Kidney epithelial cell (primary cell): ENCODE results near the gene PRXL2C. TPM values are rescaled to one million over a fixed set of nuclear protein-coding genes. Genes with fewer than 3 reads are reported as not detected.
"Not testable (repeated sequence)": the region's sequence is repeated elsewhere in the genome, so short reads cannot be mapped to it uniquely, and the experiment has no call there.

Experiments
- DNase-seq: peaks from one replicate; pipeline ENCODE4 v3.0.0-alpha.2; 2010; ENCODE audit warnings: low read depth
- H3K27me3 ChIP-seq: 2 replicates; pipeline ENCODE4 v1.6.0; 2011; ENCODE audit warnings: low read length; ENCODE audit not compliant: control insufficient read depth, insufficient read depth
- H3K36me3 ChIP-seq: 2 replicates; pipeline ENCODE4 v1.5.1; 2011; ENCODE audit warnings: low read length; ENCODE audit not compliant: control insufficient read depth, insufficient read depth
- H3K4me3 ChIP-seq: 2 replicates; pipeline ENCODE4 v1.5.1; 2011; ENCODE audit warnings: low read depth, mild to moderate bottlenecking, control low read depth, low read length
- total RNA-seq: library from RNA; depleted of rRNA; stranded (reverse); fragments of >200 nt; gene quantifications from 2 replicates; pipeline ENCODE4 v1.2.3, GENCODE V29; 2015
- TF ChIP-seq, protein P1 (sequence below): IDR thresholded peaks from 2 replicates; pipeline ENCODE4 v1.5.1; 2011; ENCODE audit warnings: mild to moderate bottlenecking, moderate library complexity, low read length, control low read depth, inconsistent platforms; ENCODE audit not compliant: insufficient read depth, poor library complexity, severe bottlenecking

PRXL2C gene
- total RNA-seq, 1 donor from 2014 or later, result 14.1 TPM

- DNase-seq, result no peak
- TF ChIP-seq, protein P1, sequence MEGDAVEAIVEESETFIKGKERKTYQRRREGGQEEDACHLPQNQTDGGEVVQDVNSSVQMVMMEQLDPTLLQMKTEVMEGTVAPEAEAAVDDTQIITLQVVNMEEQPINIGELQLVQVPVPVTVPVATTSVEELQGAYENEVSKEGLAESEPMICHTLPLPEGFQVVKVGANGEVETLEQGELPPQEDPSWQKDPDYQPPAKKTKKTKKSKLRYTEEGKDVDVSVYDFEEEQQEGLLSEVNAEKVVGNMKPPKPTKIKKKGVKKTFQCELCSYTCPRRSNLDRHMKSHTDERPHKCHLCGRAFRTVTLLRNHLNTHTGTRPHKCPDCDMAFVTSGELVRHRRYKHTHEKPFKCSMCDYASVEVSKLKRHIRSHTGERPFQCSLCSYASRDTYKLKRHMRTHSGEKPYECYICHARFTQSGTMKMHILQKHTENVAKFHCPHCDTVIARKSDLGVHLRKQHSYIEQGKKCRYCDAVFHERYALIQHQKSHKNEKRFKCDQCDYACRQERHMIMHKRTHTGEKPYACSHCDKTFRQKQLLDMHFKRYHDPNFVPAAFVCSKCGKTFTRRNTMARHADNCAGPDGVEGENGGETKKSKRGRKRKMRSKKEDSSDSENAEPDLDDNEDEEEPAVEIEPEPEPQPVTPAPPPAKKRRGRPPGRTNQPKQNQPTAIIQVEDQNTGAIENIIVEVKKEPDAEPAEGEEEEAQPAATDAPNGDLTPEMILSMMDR, result no peak
- Histone ChIP-seq H3K4me3 (no peak overlapping the region), H3K36me3 (no peaks in the 10 kb centered on the region), H3K27me3 (no peaks in the 10 kb centered on the region)
These were observed 16.3 kb downstream of the PRXL2C start for GRCh38 chr9:96638606-96639364.

- Histone ChIP-seq H3K36me3 (no peaks in the 10 kb centered on the region), H3K27me3 (no peaks in the 10 kb centered on the region), H3K4me3 (no peak overlapping the region)
- TF ChIP-seq, protein P1, result no peak
- DNase-seq, result no peak
These were observed 18.7 kb downstream of the PRXL2C start for GRCh38 chr9:96636368-96636767.

GRCh38 chr9:96633579-96633978, 21.5 kb downstream of the PRXL2C start:
- not testable (repeated sequence) for H3K4me3 ChIP-seq, DNase-seq, H3K36me3 ChIP-seq, H3K27me3 ChIP-seq

GRCh38 chr9:96626912-96627311, 28.2 kb downstream of the PRXL2C start:
- H3K36me3 ChIP-seq, result no peaks in the 10 kb centered on the region
- TF ChIP-seq, protein P1, result no peak
- no peak for DNase-seq
- H3K27me3 ChIP-seq, result no peaks in the 10 kb centered on the region
- H3K4me3 ChIP-seq, result no peak overlapping the region

- no peak overlapping the region for H3K4me3 ChIP-seq
- no peaks in the 10 kb centered on the region for H3K27me3 ChIP-seq
- TF ChIP-seq, protein P1, result no peak
- H3K36me3 ChIP-seq, result no peaks in the 10 kb centered on the region
- DNase-seq, result no peak
These were observed 33.5 kb downstream of the PRXL2C start for GRCh38 chr9:96621618-96622017.

DNA sequence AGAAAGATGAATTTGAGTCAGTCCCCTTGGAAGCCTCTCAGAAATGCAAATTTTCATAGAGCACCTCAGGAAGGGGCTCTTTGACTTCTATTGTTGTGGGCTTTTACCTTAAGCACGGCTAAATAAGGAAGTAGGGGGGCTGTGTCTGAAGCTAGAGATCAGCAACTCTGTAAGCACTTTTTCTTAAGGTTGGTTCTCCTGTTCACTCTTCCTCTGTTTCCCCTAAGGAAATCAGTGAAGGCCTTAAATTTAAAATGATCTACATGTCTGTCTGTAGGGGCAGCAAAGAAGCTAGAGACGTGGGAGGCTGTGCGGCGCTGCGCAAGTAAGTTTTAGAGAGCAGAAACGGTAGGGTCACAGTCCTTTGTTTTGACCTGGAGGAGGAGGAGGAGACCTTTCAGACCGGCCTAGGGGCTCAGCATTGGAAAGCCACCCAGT, 34.3 kb downstream of the PRXL2C start:
- Histone ChIP-seq H3K36me3 (no peaks in the 10 kb centered on the region), H3K27me3 (no peaks in the 10 kb centered on the region), H3K4me3 (no peak overlapping the region)
- DNase-seq, result no peak
- TF ChIP-seq, protein P1, result no peak
